Fibroblast of skin of abdomen (primary cell): ENCODE measurements around the gene COL27A1.
"Not testable (repeated sequence)": the region's sequence is repeated elsewhere in the genome, so short reads cannot be mapped to it uniquely, and the experiment has no call there.

Experiments used
- DNase-seq: peaks from one replicate; pipeline ENCODE4 v3.0.0-alpha.2; 2013

COL27A1 gene

DNA sequence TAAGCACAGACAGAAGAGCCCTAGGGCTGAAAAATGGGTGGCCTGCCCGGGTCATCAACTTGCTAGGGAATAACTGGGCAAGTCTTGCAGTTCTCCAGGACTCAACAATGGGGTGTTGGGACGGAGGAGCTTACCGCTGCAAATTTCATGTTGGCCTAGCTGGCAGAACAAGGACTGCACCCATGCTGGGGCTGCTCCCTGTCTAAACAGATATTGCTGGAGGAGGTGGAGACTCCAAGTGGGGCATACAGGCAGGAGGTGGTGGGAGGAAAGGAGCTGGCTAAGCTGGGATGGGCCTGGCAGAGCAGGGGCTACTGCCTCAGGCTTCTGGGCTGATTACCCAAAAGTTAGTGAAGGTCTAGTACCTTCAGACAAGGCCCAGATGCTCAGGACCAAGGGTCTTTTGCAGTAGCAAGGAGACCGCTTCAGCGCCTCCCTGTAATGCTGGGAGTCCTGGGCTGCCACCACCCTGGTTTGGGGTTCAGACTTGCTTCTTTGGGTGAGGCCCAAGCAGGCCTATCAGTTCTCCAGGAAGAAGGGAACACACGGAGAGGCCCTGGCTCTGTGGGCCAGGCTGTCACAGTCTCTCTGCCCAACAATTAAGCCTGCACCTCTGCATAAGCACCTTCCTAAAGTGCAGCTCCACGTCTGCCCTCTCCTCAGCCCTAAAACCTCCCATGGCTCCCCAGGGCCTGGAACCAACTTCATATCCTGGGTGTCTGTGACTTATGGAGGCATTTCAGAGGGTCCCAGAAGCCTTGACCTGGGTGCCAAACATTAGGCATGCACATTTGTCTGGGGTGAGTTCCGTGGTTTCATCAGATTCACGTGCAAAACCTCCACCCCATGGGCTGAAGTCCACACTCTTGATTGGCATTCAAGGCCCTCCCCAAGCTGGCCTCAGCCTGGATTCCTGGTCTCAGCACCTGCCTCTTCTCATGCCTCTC, 32.0 kb upstream of the COL27A1 start:
- no peak for DNase-seq

DNA sequence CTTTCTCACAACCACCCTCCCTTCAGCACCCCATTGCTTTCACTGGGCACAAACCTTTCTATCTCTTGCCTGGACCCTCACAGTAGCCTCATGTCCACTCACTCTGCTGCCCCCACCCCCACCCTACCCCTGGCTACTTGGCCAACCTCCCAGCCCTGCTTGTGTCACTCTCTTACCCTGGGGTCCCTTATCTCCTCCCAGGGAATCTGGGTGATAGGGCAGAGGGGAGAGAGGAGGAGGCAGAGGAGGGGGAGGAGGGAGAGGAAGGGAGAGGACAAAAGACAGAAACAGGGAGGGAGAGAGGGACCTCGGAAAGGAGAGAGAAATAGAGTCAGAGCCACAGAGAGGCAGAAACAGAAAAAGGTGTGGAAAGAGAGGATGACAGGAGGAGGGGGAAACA, 31.2 kb upstream of the COL27A1 start:
- DNase-seq = no peak

DNA sequence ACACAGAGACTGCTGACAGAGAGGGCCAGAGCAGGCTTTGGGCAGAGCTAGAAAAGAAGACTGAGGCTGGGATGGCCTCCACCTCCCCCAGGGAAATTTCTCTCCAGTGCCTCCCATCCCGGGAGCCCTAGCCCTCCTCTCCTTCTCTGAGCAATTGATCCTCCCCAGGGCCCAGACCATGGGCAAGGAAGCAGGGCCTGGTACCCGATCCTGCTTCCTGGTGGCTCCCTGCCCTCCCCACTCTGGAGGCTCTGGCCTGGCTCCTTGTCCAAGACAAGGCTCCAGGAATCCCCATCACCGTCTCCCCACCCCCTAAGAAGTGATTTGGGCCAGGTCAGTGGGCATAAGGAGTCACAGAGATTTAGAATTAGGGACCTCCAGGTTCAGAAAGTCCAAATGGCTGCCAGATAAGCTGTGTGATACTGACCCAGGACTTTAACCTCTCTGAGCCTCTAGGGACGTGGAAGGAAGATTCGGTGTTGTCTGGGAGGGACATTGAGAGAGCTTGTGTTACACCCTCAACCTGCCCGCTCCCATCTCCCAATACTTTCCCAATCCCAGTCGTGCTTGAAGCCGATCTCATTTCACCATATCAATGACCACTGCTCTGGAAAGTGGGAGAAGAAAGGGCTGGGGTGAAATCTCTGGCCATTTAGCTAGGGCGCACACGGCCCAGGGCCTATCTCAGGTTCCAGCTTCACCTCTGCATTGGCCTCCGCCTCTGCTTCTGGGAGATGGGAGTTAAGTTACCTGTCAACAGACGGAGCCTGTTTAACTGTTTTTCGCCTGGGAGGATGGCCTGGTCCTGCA, 30.5 kb upstream of the COL27A1 start:
- DNase-seq = no peak

DNA sequence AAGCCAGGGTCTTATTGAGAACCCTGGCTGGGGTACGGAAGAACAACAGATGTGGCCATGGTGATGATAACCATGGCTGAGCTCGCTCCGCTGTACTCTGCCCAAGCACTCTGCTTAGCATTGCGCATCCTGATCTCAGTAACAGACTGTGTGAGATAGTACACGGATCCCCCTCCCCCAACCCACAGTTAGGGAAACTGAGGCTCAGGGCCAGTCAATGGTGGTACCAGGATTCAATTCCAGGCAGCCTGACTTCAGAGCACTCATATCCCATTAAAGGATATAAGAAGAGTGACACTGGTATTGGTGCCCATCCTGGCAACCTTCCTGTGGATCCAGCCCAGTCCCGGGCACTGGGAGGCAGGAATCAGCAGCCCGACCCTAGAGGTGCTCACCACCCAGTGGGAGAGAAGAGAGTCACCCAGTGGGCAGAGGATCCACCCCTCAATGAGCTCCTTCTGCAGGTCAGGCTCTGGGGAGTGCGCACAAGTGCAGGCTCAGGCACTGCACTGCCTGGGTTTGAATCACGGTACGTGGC, 29.8 kb upstream of the COL27A1 start:
- no peak for DNase-seq

DNA sequence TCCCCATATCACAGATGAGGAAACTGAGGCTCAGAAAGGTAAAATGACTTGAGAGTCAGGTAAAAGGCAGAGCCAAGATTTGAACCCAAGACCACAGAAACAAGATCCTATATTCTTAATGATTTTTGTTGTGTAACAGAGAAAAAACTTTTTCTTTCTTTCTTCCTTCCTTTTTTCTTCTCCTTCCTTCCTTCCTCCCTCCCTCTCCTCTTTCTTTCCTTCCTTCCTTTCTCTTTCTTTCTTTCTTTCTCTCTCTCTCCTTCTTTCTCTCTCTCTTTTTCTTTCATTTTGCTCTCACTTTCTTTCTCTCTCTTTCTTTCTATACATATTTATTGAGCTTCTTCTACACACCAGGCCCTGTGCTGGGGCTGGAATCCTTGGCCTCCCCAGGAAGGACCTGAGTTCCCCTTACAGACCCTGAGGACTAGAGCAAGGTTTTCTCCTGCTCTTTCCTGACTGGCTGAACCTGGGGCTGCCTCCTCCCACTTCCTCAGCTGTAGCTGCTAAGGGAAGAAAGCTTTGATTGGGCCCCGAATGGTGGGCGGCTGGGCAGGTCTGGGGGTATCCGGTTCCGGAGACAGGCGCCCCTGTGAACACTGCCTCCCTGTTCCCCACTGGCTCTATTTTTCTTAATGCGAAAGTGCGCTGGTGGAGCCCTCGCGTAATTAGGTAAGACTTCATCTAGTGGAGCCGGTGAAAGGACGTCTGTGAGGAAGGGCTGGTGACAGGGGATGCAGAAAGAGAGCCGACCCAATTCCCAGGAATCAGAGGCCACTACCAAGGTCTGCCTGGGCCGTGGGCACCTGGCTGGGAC, 28.9 kb upstream of the COL27A1 start:
- DNase-seq = no peak

DNA sequence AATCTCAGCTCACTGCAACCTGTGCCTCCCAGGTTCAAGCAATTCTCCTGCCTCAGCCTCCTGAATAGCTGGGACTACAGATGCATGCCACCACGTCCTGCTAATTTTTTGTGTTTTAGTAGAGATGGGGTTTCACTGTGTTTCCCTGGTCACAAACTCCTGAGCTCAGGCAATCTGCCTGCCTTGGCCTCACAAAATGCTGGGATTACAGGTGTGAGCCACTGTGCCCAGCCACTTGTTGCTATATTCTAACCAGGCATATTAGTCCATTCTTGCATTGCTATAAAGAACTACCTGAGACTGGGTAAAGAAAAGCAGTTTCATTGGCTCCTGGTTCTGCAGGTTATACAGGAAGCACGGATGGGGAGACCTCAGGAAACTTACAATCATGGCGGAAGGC, 26.6 kb upstream of the COL27A1 start:
- not testable (repeated sequence) for DNase-seq

DNA sequence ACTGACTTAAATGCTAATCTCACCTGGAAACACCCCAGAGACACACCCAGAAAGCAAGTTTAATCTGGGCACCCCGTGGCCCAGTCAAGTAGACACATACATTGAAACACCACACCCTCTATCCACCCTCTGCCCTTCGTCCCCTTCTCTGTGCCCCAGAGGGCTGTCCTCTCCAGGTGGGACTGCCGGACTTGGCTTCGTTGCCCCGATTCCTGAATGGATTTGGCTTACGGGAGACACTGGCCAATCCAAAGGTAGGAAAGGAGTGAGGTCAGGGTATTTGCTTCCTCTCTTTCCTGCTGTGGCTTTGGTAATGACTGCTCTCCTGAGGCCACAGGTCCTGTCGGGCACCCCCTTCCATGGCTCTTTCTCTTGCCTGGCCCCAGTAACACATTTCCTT, 25.2 kb upstream of the COL27A1 start:
- DNase-seq = no peak

DNA sequence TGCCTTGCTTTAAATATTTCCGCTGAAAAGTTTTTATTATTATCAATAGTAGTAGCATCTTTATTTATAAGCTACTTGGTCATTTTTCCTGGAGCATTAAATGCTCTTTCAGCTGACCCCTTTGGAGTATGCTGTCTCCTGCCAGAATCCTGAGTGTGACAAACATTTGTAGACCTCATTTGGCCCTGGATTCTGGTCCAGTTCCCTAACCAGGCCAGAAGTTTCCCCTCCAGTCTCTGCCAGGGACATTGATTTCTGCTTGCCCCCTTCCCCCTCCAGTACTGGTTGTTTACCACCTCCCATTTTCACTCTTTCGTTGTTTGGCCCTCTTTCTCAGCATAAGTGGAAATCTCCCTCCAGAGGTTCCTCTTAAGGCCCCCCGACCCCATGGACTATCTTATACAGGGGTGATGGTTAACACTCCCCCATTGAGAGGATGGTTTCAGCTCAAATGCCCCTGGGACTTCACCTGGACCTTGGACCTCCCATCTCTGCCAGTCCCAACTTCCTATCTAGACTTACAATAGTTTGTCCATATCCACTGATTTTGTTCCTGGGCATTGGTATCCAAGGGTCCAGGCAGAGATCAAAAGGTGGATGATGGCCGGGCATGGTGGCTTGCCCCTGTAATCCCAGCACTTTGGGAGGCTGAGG, 24.6 kb upstream of the COL27A1 start:
- no peak for DNase-seq

DNA sequence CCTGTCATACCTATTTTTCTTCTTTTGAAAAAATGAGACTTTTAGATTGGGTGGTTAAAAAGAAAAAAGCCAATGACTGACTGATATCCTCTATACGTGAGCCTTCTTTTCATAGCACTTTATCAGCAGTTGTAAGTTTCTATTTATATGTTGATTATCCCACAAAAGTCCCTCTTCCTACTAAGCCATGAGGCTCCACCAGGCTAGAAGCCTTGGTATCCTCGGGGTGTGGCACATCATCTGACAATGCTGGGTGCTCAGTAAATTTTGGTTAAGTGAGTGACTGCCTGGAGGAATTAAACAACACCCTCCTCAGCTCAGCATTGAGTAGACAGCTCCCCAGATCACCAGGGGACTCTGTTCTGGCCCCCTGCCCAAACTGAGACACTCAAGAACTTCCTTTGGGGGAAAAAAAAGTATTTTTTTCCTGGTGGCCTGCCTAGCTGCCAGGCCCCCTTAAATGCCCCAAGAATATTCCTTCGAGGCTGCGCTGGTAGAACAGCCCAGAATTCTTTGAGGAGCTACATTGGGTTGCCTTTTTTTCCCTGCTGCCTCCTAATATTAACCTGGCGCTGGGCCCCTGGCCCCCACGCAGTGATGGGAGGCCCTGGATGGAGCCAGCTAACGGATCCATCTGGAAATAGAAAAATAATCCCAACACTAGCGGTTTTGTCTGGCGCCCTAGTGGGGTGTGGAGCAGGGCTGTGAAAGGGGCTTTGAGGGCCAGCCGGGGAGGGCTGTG, 23.4 kb upstream of the COL27A1 start:
- no peak for DNase-seq

DNA sequence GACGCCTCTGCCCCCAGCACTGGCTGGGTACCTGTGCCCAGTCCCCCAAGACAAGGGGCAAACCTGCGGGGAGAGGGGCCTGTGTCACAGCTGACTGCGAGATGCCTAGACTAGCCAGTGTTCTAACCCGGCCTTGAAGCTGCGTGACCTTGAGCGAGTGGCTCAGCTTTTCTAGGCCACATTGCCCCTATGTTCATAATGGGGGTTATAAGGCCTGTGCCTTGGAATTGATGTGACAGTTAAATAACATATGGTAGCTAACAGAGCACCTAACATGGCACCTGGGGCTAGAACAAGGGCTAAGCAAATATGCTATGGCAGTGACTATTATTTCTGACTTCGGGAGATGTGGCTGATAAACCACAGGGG, 22.8 kb upstream of the COL27A1 start:
- no peak for DNase-seq

DNA sequence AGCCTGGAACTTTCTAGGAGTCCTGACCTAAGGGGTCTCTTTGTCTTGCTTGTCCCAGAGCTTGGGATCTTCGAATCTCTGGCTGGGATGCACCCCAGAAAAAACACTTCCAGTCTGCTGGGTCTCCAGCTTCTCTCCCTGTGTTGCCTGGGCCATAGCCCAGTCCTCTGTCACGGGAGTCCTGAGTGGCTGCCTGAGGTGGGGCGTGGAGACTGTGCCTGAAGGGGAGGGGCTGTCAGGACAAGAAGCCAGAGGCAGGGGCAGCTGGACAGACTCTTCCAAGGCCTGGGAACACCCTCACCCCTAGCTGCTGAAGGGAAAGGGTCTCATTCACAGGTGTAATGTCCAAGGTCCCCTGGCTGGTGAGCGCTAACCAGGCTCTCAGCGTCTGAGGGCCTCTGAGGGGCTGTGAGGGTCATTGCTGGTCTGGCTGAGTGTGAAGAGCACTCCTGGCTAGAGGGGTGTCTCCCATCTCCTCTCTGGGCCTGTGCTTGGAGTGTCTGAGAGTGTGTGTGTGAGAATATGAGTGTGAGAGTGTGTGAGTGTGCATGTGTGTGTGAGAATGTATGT, 20.4 kb upstream of the COL27A1 start:
- DNase-seq = no peak

DNA sequence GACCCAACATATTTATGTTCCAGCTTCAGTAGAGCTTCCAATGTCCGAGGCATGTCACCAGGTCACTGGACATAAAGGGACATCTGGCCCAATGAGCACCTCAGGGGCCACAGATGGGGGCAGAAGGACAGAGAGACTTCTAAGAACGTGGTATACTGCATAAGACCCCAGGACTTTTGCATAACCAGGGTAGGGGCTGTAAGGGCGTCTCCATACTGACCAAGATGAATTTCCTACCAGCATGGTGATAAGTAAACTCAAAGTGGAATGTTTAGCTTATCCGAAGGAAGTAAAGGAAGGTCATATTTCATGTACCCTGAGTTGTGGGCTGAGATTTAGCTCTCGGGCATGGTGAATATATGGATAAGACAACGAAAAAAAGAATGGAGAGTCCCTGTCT, 17.5 kb upstream of the COL27A1 start:
- no peak for DNase-seq

DNA sequence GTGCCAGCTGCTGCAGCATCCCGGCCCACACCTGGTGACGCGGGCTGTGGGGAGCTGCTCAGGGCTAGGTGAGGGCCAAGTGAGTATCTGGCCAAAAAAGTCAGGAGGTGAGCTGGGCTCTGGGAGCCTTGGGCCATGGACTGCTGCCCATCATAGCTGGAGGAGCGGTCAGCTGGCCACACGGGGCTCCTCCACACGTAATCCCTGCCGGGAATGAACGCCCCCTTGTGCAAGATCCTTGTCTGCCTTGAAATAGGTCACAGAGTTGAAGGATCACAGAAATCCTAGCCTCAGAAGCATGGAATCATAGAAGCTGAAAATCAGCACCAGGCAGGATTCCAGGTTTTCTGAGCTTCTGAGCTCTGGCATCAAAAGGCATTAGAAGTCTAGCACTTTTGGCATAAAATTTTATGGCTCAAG, 16.8 kb upstream of the COL27A1 start:
- no peak for DNase-seq

DNA sequence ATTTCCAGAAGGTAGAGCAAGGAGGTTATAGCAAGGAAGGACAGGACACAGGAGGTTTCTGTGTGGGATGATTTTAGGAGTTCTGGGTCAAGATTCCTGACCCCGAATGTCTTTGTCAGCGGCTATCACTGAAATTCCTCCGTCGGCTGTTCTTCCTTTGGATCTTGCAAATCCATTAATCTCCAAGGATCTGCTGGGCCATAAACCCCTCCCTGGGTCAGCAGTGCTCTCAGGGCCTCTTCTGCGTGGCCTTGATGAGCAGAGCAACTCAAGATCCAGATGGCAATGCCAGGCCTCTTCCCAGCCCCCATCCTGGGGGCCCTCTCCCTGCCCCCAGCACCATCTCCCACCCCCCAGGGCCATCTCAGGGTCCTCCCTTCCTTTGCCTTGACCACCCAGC, 16.3 kb upstream of the COL27A1 start:
- DNase-seq = no peak

DNA sequence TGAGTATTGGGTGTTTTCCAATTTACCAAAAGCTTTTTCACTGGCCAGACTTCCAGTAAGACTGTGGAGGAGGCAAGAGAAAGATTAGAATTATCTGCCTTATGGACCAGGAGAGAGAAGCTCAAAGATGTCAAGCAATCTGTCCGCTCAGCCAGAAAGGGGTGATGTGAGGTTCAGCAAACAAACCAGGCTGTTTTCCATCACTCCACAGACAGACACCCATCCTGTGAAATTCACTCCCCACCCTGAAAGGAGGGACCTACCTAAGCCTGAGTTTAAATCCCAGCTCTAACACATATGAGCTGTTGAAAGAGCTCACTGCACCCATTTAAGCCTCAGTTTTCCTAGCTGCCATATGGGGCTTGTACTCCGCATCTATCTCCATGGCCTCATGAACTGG, 14.9 kb upstream of the COL27A1 start:
- DNase-seq = no peak

DNA sequence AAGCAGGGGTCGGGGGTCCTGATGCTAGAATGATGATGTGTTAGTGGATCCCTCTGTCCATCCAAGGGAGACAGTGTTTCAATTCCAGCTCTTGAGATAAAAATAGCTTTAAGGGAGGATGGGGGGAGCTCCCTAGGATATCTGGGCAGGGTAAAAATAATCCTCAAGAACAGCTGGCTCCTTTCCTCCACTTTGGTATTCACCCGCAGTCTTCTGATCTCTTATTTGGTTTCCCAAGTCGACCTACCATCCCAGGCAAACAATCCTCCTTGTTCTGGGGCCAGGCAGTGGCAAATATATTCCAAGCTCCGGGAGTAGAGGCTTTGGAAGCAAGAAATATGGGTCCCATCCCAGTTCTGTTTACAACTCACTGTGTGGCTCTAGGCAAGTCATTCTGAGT, 14.5 kb upstream of the COL27A1 start:
- DNase-seq = no peak

DNA sequence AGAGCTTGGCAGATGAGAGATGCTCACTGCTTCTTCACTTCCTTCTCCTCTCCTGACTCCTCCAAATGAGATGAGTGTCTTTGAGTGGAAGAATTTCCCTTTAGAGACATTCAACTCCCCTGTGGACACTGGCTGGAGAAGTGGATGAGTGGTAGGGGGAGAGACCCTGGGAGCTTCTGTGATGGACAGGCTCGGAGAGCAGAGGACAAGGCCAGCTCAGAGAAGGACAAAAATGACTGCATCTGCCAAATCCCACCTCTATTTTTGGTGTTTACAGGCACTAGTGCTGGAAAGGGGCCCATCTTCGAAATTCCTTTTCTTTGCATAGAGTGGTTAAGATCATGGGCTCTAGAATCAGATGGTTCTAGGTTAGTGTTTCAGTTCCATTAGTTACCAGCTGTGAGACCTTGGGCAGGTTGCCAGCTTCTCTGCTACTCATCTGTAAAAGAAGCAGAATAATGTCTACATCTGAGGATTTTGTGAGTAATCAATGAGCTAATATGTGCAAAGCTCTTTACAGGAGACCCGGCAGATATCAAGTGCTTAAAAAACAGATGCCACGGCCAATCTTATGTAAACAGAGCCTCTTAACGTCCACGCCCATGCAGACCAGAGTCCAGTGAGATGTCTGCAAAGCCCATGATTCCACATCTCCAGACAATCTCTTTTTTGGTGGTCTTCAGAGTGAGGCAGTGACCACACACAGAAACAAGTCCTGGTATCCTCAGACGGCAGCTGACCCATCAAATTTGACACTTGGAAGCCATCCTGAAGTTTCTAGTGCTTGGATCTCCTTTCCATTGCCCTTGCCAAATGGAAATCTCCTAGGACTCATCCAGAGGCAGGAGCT, 13.6 kb upstream of the COL27A1 start:
- peak; percentile 40 for DNase-seq

DNA sequence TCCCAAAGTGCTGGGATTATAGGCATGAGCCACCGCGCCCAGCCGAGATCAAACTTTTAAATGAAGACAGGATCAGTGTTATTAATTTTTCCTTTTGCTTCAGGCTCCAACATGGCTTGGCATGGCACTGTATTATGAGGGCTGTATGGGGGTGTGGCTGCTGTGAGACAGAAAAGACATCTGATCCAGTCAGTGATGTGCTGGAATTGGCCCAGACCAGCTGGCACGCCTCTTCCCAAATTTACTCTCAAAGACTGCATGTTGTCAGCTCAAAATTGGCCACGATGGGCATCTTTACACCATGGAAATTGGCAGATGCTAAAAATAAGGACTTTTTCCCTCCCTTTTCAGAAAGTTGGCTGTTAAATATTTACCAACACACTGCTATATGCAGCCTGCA, 12.1 kb upstream of the COL27A1 start:
- DNase-seq = no peak

DNA sequence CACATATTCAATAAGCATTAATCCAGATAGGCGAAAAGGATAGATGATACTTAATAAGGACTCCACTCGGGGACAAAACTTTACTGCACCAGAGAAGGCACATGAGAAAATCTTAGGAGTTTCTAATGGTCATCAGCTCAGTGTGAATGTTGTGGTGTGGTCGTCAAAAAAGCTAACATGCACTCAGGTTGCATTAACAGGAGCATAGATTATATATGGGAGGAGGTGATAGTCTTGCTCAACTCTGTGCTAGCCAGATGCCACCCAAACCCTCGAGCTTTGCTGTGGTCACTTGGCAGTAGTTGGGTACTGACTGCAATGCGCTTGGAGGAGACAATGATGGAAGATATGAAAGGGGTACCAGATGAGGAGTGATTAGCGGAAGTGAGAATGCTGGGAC, 8.6 kb upstream of the COL27A1 start:
- DNase-seq = no peak

DNA sequence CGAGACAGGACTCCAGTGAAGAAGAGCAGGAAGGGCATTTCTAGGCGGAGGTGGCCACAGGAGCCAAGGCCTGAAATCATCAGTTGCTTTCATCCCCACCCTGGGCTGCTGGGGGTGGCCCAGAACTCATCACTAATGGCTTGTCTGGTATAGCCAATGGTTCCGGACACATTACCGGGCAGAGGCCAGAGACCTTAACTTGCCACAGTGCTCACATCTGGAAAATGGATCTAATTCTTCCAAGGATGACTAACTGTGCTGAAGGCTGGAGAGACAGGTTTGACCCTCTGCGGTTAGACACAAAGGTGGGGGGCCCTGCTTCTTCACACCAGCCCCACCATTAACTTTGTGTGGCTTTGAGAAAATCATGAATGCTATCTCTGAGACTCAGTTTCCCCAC, 6.2 kb upstream of the COL27A1 start:
- DNase-seq = no peak
